Spleen (tissue), 7 donors: ENCODE results near the gene RASSF10.
"Not testable (repeated sequence)": the region's sequence is repeated elsewhere in the genome, so short reads cannot be mapped to it uniquely, and the experiment has no call there.

ENCODE experiments used
- POLR2A ChIP-seq, 3 donors: fragments of 450-650 bp; IDR thresholded peaks; one replicate each; pipeline ENCODE4 v1.5.1; 2017; ENCODE audit warnings: antibody characterized with exemption in 3 of 3, mild to moderate bottlenecking in 1 of 3
- TF ChIP-seq, protein P1 (sequence below), 11 experiments: fragments of 200-600 bp in 7 of 11; fragments of 450-650 bp in 4 of 11; sonication (generic) in 4 of 11; IDR thresholded peaks in 8 of 11; conservative IDR thresholded peaks in 3 of 11; 1 replicate in 7 of 11; 2 replicates in 4 of 11; pipeline versions ENCODE4 v1.4.0 to v1.8.0; 2016 to 2021; ENCODE audit warnings: antibody characterized with exemption in 11 of 11, inconsistent platforms in 4 of 11, mild to moderate bottlenecking in 1 of 11
- donor health status: DM: no; HTN: no; CAD: no; lungs with moderate emphysema.
- donor health status: DM: no; HTN: no; CAD: no.
- donor health status: DM: no; HTN: no; CAD: no.

DNA sequence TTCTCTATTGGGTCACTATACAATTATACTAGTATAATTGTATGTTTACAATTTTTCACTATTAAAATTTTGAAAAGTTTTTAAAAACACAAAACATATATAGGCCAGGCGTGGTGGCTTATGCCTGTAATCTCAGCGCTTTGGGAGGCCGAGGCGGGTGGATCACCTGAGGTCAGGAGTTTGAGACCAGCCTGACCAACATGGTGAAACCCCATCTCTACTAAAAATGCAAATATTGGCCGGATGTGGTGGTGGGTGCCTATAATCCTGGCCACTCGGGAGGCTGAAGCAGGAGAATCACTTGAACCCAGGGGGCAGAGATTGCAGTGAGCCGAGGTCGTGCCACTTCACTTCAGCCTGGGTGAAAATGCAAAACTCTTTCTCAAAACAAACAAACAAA, 36.0 kb downstream of the RASSF10 start:
- TF ChIP-seq, protein P1, sequence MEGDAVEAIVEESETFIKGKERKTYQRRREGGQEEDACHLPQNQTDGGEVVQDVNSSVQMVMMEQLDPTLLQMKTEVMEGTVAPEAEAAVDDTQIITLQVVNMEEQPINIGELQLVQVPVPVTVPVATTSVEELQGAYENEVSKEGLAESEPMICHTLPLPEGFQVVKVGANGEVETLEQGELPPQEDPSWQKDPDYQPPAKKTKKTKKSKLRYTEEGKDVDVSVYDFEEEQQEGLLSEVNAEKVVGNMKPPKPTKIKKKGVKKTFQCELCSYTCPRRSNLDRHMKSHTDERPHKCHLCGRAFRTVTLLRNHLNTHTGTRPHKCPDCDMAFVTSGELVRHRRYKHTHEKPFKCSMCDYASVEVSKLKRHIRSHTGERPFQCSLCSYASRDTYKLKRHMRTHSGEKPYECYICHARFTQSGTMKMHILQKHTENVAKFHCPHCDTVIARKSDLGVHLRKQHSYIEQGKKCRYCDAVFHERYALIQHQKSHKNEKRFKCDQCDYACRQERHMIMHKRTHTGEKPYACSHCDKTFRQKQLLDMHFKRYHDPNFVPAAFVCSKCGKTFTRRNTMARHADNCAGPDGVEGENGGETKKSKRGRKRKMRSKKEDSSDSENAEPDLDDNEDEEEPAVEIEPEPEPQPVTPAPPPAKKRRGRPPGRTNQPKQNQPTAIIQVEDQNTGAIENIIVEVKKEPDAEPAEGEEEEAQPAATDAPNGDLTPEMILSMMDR (IDR thresholded peaks at IDR 0.05 in 8 of 11, conservative IDR thresholded peaks at IDR 0.05 in 3 of 11) = not testable (repeated sequence)
- TF ChIP-seq POLR2A (IDR thresholded peaks at IDR 0.05) = not testable (repeated sequence)
